ENCODE results near the gene SRRM2. TPM values are rescaled to one million over a fixed set of nuclear protein-coding genes. Genes with fewer than 3 reads are reported as not detected.

The SRRM2 gene
- total and polyA plus RNA-seq, 2 donors, result 42.4 to 690 TPM

Other genes starting within 250 kb of the SRRM2 start
- gene ATP6V0C, start 238.7 kb upstream of the SRRM2 start, total RNA-seq, result 11.0 TPM
- gene ATP6V0C, start 238.7 kb upstream of the SRRM2 start, polyA plus RNA-seq, result 103 TPM
- gene AMDHD2, start 232.3 kb upstream of the SRRM2 start, total RNA-seq, result 22.1 TPM
- gene AMDHD2, start 232.3 kb upstream of the SRRM2 start, polyA plus RNA-seq, result 33.2 TPM
- gene CEMP1, start 221.2 kb upstream of the SRRM2 start, total RNA-seq, result 0.47 TPM
- 1.2 TPM for gene CEMP1, start 221.2 kb upstream of the SRRM2 start, polyA plus RNA-seq
- gene PDPK1, start 214.6 kb upstream of the SRRM2 start, total RNA-seq, result 17.2 TPM
- 14.1 TPM for gene PDPK1, start 214.6 kb upstream of the SRRM2 start, polyA plus RNA-seq
- gene KCTD5, start 70.1 kb upstream of the SRRM2 start, total RNA-seq, result 18.5 TPM
- 21.8 TPM for gene KCTD5, start 70.1 kb upstream of the SRRM2 start, polyA plus RNA-seq
- gene PRSS27, start 32.4 kb upstream of the SRRM2 start, total RNA-seq, result 0.28 TPM
- gene PRSS27, start 32.4 kb upstream of the SRRM2 start, polyA plus RNA-seq, result 6.5 TPM
- gene ELOB, start 24.6 kb downstream of the SRRM2 start, total RNA-seq, result 349 TPM
- 287 TPM for gene ELOB, start 24.6 kb downstream of the SRRM2 start, polyA plus RNA-seq
- 0.05 TPM for gene PRSS33, start 34.9 kb downstream of the SRRM2 start, total RNA-seq
- gene PRSS33, start 34.9 kb downstream of the SRRM2 start, polyA plus RNA-seq, result 0.37 TPM
- gene PRSS41, start 45.8 kb downstream of the SRRM2 start, total RNA-seq, result not detected
- not detected for gene PRSS41, start 45.8 kb downstream of the SRRM2 start, polyA plus RNA-seq
- 1.2 TPM for gene PRSS21, start 64.6 kb downstream of the SRRM2 start, total RNA-seq
- gene PRSS21, start 64.6 kb downstream of the SRRM2 start, polyA plus RNA-seq, result 0.68 TPM
- gene ZG16B, start 77.7 kb downstream of the SRRM2 start, total RNA-seq, result 0.85 TPM
- 1.2 TPM for gene ZG16B, start 77.7 kb downstream of the SRRM2 start, polyA plus RNA-seq
- 0.42 TPM for gene PRSS22, start 105.5 kb downstream of the SRRM2 start, total RNA-seq
- gene PRSS22, start 105.5 kb downstream of the SRRM2 start, polyA plus RNA-seq, result 4.1 TPM
- gene FLYWCH2, start 130.6 kb downstream of the SRRM2 start, total RNA-seq, result 37.4 TPM
- gene FLYWCH2, start 130.6 kb downstream of the SRRM2 start, polyA plus RNA-seq, result 34.5 TPM
- gene FLYWCH1, start 159.3 kb downstream of the SRRM2 start, total RNA-seq, result 9.6 TPM
- 34.1 TPM for gene FLYWCH1, start 159.3 kb downstream of the SRRM2 start, polyA plus RNA-seq
- 18.2 TPM for gene KREMEN2, start 211.6 kb downstream of the SRRM2 start, total RNA-seq
- gene KREMEN2, start 211.6 kb downstream of the SRRM2 start, polyA plus RNA-seq, result 3.1 TPM
- gene PAQR4, start 216.7 kb downstream of the SRRM2 start, total RNA-seq, result 11.2 TPM
- 9.5 TPM for gene PAQR4, start 216.7 kb downstream of the SRRM2 start, polyA plus RNA-seq
- 16.5 TPM for gene PKMYT1, start 227.8 kb downstream of the SRRM2 start, total RNA-seq
- gene PKMYT1, start 227.8 kb downstream of the SRRM2 start, polyA plus RNA-seq, result 5.3 TPM

Measured in thymus (tissue), 2 donors.